GM21529 (cell line): ENCODE results near the gene ESYT3.
"Not testable (repeated sequence)": the region's sequence is repeated elsewhere in the genome, so short reads cannot be mapped to it uniquely, and the experiment has no call there.

Source experiments
- ATAC-seq: cut with Tn5 transposase; IDR thresholded peaks from one replicate; pipeline ENCODE4 v1.9.1; 2021; ENCODE audit not compliant: unreplicated experiment

Gene ESYT3

DNA sequence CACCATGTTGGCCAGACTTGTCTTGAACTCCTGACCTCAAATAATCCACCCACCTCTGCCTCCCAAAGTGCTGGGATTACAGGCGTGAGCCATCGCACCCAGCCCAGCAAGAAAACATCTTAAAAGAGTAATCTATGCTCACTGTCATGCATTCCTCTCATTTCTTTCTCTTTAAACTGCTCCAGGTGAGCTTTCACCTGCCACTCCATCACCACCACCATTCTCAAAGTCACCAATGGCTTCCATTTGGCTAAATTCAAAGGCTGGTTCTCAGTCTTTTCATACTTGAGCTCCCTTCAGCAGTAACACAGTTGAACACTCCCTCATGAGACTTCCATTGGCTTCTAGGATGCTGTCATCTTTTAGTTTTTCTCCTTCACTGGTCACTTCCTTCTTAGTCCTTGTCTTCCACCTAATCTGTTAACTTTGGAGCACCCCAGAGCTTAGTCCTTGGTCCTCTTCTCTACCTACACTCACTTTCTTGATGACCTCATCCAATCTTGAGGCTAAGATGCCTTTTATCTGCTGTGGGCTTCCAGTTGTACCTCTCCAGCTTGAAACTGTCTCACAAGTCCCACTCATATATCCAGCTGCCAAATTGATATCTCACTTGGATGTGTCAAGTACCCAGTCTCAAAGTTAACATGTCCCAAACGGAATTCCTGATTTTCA, 27.0 kb upstream of the ESYT3 start:
- ATAC-seq, result no peak

- no peak for ATAC-seq
These were observed 25.5 kb upstream of the ESYT3 start for GRCh38 chr3:138408751-138409570.

- no peak for ATAC-seq
These were observed 21.4 kb upstream of the ESYT3 start for GRCh38 chr3:138412821-138413551.

- ATAC-seq, result not testable (repeated sequence)
These were observed 18.2 kb upstream of the ESYT3 start for GRCh38 chr3:138416236-138416635.

DNA sequence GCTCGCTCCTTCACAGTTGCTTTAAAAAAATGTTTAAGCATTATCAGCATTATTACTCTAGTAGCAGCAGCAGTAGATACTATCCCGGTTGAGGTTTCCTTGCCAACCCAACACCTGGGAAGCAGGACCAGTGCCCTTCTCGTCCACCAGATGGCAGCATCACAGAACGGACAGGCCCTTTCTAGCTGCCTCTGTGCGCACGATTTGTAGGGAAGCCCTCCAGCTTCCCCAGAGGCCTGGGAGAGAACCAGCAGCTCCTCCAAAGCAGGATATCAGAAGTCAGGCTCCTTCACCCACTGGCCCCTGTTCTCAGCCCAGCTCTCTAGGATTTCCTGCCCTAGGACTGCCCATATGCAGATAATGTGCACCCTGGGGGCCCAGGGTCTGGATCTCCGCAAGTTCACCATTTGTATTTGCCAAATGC, 16.8 kb upstream of the ESYT3 start:
- peak; percentile 80 for ATAC-seq

- ATAC-seq, result no peak
These were observed 15.7 kb upstream of the ESYT3 start for GRCh38 chr3:138418601-138419206.

DNA sequence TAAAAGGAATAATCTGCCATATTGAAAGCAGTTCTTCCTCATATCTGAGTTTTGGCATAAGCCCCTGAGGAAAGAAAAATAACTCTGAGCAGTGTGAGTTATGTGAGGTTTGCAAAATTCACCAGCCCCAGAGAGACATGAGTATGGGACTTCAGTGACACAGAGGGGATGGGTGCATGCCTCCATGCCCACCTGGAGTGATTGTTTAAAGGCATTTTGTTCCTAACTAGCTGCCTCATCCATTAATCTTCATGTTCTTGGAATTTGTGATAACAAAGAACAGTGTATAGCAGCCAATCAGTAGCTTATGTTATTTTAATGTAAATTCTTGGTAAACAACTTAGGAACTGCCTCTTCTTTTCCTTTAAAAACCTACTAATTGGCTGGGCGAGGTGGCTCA, 11.1 kb upstream of the ESYT3 start:
- no peak for ATAC-seq

GRCh38 chr3:138424323-138424722, 10.1 kb upstream of the ESYT3 start:
- no peak for ATAC-seq

- no peak for ATAC-seq
These were observed 8.2 kb upstream of the ESYT3 start for GRCh38 chr3:138426211-138426610.

DNA sequence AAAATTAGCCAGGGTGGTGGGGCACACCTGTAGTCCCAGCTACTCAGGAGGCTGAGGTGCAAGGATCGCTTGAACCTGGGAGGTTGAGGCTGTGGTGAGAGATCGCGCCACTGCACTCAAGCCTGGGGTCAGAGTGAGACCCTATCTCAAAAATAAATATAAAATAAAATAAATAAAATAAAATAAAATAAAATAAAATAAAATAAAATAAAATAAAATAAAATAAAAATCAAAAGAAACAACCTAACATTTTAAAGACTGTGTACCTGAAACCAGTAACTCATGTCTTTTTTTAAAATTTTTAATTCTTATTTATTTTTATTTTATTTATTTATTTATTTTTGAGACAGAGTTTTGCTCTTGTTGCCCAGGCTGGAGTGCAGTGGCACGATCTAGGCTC, 7.7 kb upstream of the ESYT3 start:
- not testable (repeated sequence) for ATAC-seq

GRCh38 chr3:138429665-138430064, 4.8 kb upstream of the ESYT3 start:
- no peak for ATAC-seq

GRCh38 chr3:138432576-138433240, 1.7 kb upstream of the ESYT3 start:
- no peak for ATAC-seq

DNA sequence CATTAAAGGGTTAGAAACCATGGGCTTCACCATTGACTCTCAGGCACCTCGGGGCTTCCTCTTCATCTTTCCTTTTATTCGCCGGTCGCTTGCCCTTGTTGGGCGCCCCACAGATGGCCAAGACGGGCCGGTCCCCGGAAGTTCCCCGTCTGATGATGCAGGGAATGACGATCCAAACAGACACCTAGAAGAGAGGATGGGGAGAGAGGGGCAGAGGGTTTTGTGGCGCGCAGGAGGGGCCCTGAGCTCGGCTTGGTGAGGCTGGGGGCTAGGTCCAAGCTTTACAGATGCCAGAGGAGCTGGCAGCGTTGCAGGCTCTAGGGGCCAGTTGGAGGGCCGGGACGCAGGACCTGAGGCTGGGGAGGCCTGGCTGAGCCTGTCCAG, 532 bp upstream of the ESYT3 start:
- no peak for ATAC-seq

DNA sequence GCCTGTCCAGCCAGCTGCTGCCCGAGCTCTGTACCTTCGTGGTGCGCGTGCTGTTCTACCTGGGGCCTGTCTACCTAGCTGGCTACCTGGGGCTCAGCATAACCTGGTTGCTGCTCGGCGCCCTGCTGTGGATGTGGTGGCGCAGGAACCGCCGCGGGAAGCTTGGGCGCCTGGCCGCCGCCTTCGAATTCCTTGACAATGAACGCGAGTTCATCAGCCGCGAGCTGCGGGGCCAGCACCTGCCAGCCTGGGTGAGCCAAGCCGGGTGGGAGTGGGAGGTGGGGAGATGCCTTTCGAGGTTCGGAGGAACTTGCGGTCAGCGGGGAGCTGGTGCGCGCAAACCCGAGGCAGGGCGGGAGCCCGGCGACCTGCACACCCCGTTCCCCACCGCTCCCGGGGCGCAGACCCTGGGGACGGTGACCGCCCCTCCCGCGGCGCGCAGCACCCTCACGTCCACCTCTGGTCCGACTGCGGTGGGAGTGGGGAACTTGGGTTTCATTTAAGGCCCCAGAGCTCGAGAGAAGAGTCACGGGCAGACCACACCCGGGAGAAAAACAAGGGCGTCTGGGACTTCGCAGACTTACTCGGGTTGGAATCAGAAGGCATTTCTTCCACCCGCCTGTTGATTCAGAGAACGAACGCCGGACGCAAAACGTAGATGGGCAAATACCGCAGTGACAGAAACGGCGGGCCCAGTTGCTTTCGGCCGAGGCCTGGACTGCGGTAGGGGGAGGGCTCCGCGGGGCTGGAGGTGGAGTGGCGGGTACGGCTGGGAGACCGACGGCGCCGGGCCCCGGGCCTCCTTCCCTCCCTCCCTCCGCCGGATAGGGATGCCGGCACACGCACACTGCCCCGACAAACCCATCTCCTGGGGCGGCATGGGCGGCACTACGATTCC, 708 bp downstream of the ESYT3 start:
- no peak for ATAC-seq

DNA sequence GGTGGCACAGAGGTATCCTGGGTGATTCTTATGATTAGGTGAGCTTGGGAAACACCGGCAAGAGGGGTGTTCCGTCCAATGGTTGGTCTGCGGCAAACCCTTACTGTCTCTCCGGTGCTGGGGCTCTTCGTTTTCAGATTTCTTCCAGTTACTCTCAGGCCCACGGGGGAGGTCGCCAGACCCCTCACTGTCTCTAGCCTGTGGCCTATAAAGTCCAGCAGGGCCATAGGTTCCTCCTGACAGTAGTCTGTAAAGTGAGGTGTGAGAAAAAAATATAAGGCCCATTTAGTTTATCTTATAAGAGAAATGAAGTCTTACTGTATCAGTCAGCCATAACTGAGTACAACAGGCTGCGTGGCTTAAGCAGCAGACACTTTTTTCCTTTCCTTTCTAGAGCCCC, 1.4 kb downstream of the ESYT3 start:
- no peak for ATAC-seq

DNA sequence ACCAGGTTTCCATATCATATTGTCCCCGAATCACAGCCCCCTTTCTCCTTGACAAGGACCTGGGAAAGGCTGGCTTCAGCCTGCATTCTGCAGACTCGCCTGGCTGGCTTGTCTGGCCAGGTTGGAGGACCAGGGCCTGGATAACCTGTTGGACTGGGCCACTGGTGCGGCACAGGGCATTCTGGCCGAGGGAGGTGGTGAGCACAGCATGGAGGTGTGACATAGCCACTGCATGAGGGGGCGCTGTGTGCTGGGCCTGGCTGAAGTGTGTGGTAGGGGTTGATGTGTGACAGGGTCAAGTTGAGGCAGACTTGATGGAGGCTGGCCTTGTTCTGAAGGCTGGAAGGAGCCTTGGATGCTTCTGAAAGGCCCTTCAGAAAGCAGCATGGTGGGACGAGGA, 2.9 kb downstream of the ESYT3 start:
- ATAC-seq, result no peak

GRCh38 chr3:138438896-138439295, 4.5 kb downstream of the ESYT3 start:
- no peak for ATAC-seq

DNA sequence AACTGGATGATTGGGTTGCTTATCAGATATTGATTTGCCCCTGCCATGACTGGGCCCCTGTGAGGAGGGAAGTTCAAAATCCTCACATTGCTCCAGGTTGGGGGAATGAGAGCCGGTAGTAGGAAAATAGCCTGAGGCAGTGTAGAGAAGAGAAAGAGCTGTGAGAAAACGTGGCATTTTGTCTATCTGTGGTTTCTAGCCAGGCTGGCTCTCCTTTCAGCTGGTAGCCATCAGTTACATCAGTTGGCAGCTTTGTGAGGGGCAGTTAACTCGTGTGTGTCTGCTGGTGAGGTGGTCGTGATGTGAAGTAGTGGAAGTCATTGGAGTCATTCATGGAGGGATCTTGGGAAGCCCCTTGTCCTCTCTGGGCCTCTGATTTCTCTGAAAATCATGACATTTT, 5.2 kb downstream of the ESYT3 start:
- ATAC-seq, result no peak

DNA sequence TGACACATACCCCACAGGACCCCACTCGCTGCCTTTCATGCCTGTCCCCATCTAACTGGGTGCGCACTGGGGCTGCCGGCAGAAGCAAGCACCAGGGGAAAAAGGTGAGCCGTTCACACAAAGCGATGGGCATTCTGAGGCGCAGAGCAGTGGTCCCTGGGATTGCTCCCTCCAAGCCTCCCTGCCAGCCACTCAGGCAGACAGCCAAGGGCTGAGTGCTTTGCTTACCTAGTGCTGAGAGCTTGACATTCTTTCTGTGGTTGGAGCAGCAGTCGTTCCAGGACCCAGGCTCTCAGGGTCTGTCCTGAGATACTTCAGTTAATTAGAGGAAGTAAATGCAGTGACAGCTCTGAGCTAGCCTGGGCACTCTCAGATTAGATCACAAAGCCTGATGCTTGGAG, 5.7 kb downstream of the ESYT3 start:
- ATAC-seq, result no peak

DNA sequence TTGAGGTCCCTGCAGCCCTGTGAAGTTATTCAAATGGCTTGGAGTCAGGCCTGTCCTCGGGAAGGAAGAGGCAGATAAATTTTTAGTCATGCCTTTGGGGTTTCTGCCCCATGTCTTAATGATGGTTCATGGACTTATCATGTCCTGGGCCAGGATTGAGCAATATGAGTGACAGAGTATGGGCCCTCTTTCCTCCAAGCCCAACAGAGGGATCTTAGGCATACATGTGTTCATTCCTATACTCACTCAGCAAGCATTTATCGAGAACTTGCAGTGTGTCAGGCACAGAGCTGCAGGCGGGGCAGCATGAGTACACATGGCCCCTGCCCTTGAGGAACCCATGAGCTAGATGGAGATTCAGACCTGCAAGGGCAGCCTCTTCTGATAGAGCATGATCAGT, 6.2 kb downstream of the ESYT3 start:
- no peak for ATAC-seq
